Lower leg skin (tissue), 3 donors: ENCODE measurements around the gene ATP5ME.

ENCODE experiments used
- CTCF ChIP-seq, 3 donors: fragments of 450-650 bp; IDR thresholded peaks; one replicate each; pipeline ENCODE4 v1.5.1; 2016; ENCODE audit warnings: antibody characterized with exemption in 3 of 3, mild to moderate bottlenecking in 3 of 3, moderate library complexity in 2 of 3
- POLR2A ChIP-seq, 2 donors: fragments of 450-650 bp; IDR thresholded peaks; one replicate each; pipeline ENCODE4 v1.6.1; 2016 to 2017; ENCODE audit warnings: antibody characterized with exemption in 2 of 2, mild to moderate bottlenecking in 1 of 2, moderate library complexity in 1 of 2

- TF ChIP-seq POLR2A (IDR thresholded peaks at IDR 0.05), result no peak
- TF ChIP-seq CTCF (IDR thresholded peaks at IDR 0.05), result no peak
Measured at GRCh38 chr4:635851-636627, 38.0 kb downstream of the ATP5ME start.
